HG03175 (cell line): ENCODE results near the gene EVX1.
A peak's percentile ranks its signal among the peaks of the same experiment; 100 is the strongest.

Source experiments
- ATAC-seq: cut with Tn5 transposase; IDR thresholded peaks from one replicate; pipeline ENCODE4 v1.9.1; 2021; ENCODE audit warnings: mild to moderate bottlenecking, moderate library complexity; ENCODE audit not compliant: unreplicated experiment

The EVX1 gene

DNA sequence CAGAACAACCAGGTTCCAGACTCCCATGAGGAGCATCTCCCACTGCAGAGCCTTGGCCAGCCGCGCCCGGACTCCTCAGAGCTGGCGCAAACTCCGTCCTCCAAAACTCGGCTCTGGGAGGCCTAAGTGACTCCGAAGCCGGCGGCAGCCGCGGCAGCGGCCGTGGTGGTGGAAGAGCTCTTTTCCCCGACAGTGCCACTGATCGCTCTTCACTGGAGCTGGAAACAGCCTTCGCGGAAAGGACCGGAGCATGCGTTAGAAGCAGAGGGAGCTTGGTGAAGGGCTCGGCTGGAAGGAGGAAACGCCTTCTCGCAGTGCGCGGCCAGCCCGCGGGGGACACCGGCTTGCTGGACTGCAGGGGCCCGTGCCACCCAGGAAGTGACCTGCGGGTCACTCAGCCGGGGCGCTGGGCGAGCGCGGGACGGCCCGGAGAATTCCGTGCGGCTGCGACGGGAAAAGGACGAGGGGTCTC lies 37.7 kb upstream of the EVX1 start:
- ATAC-seq: no peak

GRCh38 chr7:27205325-27206280 lies 37.0 kb upstream of the EVX1 start:
- ATAC-seq: no peak

DNA sequence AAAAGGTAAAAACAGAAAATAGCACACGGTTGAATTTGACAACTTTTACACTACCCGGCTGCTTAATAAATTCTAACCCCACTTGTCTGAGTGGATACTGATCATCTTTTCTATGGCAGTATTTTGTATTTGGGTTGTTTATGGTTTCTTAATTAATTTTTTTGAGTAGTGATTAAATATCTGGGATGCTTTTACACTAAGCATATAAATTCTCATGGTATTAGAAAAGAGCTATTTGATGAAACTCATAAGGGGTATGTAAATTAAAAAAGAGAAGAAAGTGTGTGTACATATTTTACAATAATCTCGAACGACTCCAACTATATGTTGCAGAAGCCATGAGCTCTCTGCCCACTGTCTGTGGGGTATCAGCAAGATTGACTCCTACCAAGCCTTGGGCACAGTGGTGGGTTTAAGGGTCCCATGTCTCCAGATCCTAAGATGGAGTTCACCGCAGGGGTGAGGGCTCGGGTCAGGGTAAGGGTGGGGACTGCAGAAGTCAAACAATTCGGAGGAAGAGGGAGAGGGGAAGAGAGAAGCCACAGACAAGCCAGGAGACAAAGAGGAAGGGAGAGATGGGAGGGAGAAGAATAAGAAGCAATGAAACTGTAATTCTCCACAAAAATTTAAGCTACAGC lies 35.1 kb upstream of the EVX1 start:
- no peak for ATAC-seq

DNA sequence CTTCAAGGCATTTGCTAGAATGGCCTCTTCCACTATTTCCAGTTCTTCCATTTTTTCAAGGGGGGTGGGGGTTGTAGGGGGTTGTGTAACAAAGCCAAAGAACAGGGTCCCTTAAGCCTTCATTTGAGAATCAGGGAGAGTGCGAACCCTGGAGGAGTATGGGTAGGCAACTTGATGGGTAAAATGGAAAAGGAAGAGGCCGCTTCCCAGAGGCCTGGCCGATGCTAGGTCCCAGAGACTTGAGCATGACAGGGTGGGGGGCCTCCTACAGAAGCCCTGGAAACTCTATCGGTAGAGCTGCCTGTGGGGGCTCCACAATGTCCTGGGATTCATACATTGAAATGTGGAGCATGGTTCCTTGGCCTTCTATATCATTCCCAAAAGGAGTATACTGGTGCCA lies 33.6 kb upstream of the EVX1 start:
- no peak for ATAC-seq

GRCh38 chr7:27209933-27210440 lies 32.6 kb upstream of the EVX1 start:
- ATAC-seq: no peak

DNA sequence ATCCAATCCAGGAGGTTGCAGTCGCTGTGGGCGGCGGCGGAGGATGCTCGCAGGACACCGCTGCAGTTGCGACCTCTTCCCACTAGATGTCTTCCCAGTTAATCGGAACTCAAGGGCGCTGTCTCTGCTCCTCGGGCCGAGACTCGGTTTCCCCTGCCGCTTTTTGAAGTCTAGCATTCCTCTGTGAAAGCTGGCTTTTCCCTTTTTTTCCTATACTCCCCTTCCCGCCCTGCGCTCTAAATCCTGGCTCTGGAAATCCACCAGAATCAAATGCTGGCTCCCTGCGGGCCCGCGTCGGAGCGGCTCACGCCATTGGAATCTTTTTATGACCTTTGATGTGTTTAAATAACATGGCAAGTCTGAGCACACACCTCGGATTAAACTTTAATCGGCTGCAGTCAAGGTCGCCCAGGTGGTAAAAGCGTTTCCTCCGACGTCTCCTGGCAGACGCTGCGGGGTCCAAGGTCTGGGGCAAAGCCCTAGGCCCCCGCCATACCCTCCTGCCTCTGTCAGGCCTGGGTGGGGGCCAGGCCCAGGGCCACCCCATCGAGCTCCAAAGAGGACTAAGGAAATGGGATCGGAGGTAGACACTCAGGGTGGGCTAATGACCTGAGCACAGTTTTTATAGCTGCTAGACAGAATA lies 32.0 kb upstream of the EVX1 start:
- ATAC-seq: peak; percentile 57

DNA sequence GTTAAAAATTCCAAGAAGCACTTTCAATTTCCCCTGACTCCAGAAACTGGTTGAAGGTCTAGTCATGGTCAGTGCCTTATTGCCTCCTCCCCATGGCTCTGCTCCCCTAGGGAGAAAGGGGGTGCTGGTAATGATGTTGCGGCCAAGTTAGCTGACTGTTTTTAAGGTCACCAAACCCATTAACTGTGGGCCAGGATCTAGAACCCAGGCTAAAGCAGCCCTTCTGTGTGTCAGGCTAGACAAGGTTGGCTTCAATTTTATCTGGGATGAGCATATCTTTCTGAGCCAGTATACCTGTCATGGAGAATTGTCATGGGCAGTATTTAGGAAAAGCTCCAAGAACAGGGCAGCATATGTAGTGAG lies 31.5 kb upstream of the EVX1 start:
- ATAC-seq: no peak

- ATAC-seq: no peak
Observed at GRCh38 chr7:27211764-27212204, 30.8 kb upstream of the EVX1 start.

DNA sequence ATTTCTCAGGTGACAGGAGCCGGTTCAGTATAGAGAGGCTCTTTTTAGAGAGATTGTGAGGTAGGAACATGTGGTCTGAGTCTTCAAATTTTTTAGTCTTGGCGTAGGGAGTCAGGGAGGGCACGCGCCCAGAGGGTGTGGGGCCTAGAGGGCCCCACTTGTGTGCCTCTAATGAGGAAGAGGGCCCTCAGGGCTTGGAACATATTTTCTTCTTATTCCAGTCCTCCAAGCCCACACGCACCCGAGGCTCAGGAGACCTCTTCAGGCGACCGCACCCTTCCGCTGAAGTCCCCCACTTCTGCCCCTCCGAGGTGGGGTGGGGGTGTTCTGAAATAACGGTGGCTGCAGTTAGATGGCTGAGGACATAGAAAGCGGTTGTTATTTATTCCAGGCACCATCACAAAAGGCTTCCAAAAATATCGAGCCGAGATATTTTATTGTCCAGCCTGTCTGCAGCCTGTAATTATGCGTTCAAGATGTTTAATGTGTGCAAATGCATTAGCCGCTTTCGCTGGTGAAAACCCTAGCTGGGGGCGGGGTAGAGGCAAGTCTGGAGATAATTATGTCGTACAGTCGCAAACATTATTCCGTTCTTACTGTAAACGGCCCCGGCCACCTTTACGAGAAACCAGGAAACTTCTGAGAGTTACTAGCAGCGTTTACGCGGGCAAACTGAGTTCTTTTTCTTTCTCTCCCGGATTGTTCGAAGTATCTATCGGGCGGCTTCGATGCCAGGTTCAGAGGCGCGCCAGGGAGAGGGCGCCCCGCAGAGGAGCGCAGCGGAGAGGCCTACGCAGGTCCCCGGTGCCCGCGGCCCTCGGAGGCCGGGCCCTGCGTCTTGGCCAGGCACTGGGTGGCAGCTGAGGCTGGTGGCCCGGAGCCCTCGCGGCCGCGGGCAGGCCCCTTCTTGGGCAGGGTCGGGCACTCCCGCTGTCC lies 29.8 kb upstream of the EVX1 start:
- no peak for ATAC-seq

- ATAC-seq: no peak
Observed at GRCh38 chr7:27213433-27214238, 29.0 kb upstream of the EVX1 start.

- no peak for ATAC-seq
Observed at GRCh38 chr7:27214239-27214950, 28.2 kb upstream of the EVX1 start.

DNA sequence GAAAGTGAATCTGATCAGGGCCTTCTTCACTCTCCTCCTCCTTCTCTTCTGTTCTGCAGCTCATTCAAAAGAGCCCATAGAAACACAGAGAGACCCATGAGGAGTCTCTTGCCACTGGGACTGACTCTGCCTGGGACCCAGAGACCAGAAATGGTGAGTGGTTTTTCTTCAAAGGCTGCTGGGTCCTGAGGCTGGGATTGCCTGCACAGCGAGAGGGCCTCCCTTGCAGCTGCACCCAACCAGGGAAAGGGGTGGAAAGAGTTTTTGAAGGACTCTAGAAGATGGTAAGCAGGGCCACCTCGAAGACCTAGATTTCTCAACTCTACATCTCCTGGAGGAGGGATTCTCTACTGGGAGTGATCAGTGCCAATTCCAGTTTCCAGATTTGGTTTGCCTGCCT lies 27.2 kb upstream of the EVX1 start:
- no peak for ATAC-seq

GRCh38 chr7:27217951-27218350 lies 24.7 kb upstream of the EVX1 start:
- ATAC-seq: no peak

- no peak for ATAC-seq
Observed at GRCh38 chr7:27219821-27220220, 22.8 kb upstream of the EVX1 start.

DNA sequence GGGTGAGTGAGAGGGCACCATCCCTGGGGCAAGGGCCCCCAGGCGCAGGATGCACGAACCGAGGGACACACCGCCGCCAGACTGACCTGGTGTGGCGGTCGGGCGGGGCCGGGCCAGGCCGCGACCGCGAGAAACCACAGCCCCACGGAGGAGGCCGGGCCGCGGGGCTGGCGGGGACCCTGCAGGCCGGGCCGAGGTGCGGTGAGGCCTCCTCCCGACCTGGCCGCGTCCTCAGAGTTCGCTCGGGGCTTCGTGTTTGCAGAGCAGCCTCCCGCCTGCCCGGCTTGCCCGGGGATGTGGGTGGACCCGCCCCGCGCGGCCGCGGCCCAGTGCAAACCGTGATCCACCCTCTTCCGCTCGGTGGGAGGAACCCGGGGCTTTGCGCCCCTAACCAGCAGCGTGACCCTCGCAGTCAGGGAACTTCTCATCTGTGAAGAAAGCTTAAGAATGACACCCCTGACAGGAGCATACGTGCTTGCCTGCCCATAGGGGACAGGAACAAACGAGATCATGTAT lies 22.1 kb upstream of the EVX1 start:
- no peak for ATAC-seq

- no peak for ATAC-seq
Observed at GRCh38 chr7:27221201-27221797, 21.3 kb upstream of the EVX1 start.

DNA sequence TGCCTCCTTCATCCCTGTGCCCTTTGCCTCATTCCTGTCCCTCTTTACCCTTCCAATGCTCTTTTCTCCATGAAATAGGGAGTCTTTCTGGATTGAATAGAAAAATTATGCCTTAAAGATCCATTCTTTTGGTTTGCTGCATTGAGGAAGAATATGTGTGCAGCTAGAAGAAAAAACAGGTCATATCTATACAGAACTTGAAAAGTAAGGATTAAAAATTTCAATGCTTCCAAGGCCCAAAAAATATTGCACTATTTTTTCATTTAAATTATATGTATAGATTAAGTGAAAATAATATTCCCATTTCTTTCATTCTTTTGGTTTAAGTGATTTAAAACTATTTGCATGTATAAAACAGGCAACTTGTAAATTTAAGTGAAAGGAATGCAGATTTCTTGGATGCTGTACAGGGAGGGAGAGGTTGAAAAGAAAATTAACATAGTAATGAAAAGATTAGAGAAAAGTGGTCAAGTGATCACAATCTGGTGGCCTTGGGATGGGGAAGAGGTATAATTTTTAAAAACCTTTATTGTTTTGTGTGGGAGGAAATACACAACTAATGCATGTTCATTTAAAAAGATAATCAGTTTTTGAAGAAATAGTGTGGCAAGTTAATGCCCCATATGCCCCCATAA lies 18.5 kb upstream of the EVX1 start:
- ATAC-seq: no peak
